PC-9 (cell line): ENCODE data around the gene RMI2. TPM values are rescaled to one million over a fixed set of nuclear protein-coding genes. Genes with fewer than 3 reads are reported as not detected.

ENCODE experiments used
- BruUV-seq: library from RNA; stranded (reverse); fragments of 400-500 nt; replicated peaks from 2 replicates; lab custom pipeline; 2021; lab: Mats Ljungman, UMichigan
- CTCF ChIA-PET: fragments of 300-600 bp; sonication (Branson Sonifier 250); formaldehyde crosslinking; loops from one replicate; lab custom pipeline; 2022; ENCODE audit warnings: antibody characterized with exemption; lab: Charles Lee
- POLR2A ChIA-PET: fragments of 300-600 bp; sonication (Branson Sonifier 250); formaldehyde crosslinking; loops from one replicate; lab custom pipeline; 2022; ENCODE audit warnings: antibody characterized with exemption; ENCODE audit not compliant: unreplicated experiment; lab: Charles Lee
- DNase-seq, 2 experiments: peaks; one replicate each; pipeline versions ENCODE4 v3.0.0 to v3.0.0-alpha.2; 2015 to 2022; ENCODE audit warnings: mixed read lengths in 1 of 2
- H2AFZ ChIP-seq: fragments of 200-600 bp; sonication (generic); 2 replicates; pipeline ENCODE4 v1.8.1; 2017; ENCODE audit warnings: antibody characterized with exemption
- H3F3A ChIP-seq: fragments of 200-600 bp; sonication (generic); 2 replicates; pipeline ENCODE4 v1.8.1; 2017; ENCODE audit warnings: antibody characterized with exemption, mild to moderate bottlenecking, low read depth; ENCODE audit not compliant: insufficient read depth
- H3K27ac ChIP-seq: fragments of 200-600 bp; sonication (generic); 2 replicates; pipeline ENCODE4 v1.6.1; 2016; ENCODE audit warnings: mixed run types
- H3K27me3 ChIP-seq: fragments of 200-600 bp; sonication (generic); 2 replicates; pipeline ENCODE4 v1.6.1; 2016; ENCODE audit warnings: low read depth, mixed run types; ENCODE audit not compliant: insufficient read depth
- H3K36me3 ChIP-seq: fragments of 200-600 bp; sonication (generic); 2 replicates; pipeline ENCODE4 v1.6.1; 2016; ENCODE audit warnings: low read depth, mixed run types
- H3K4me1 ChIP-seq: fragments of 200-600 bp; sonication (generic); replicated peaks from 2 replicates; pipeline ENCODE4 v1.6.1; 2016; ENCODE audit warnings: mixed run types; ENCODE audit not compliant: insufficient read depth
- H3K4me2 ChIP-seq: fragments of 200-600 bp; sonication (generic); 2 replicates; pipeline ENCODE4 v1.6.1; 2017; ENCODE audit warnings: mixed run types
- H3K4me3 ChIP-seq: fragments of 200-600 bp; sonication (generic); 2 replicates; pipeline ENCODE4 v1.6.1; 2016; ENCODE audit warnings: mixed run types
- H3K79me2 ChIP-seq: fragments of 200-600 bp; sonication (generic); 2 replicates; pipeline ENCODE4 v1.6.1; 2017; ENCODE audit warnings: low read depth, mixed run types
- H3K9me2 ChIP-seq: fragments of 200-600 bp; sonication (generic); 2 replicates; pipeline ENCODE4 v1.8.1; 2017; ENCODE audit warnings: mild to moderate bottlenecking; ENCODE audit not compliant: insufficient read depth
- H3K9me3 ChIP-seq: fragments of 200-600 bp; sonication (generic); 2 replicates; pipeline ENCODE4 v1.8.1; 2016; ENCODE audit warnings: low read depth; ENCODE audit not compliant: insufficient read depth
- H4K20me1 ChIP-seq: fragments of 200-600 bp; sonication (generic); 2 replicates; pipeline ENCODE4 v1.8.1; 2017; ENCODE audit not compliant: insufficient read depth
- CTCF ChIP-seq: fragments of 200-600 bp; sonication (generic); conservative IDR thresholded peaks from 2 replicates; pipeline ENCODE4 v1.6.1; 2017; ENCODE audit warnings: mixed run types, antibody characterized with exemption, mild to moderate bottlenecking, moderate library complexity
- EZH2 ChIP-seq: fragments of 200-600 bp; sonication (generic); IDR thresholded peaks from 2 replicates; pipeline ENCODE4 v1.8.0; 2017; ENCODE audit warnings: antibody characterized with exemption, low read depth
- intact Hi-C: fragments of 100-400 bp; cut with micrococcal nuclease; formaldehyde crosslinking; loops from one replicate; pipeline ENCODE4 v1.10.0; 2022; ENCODE audit not compliant: unreplicated experiment
- total RNA-seq: library from RNA; stranded (reverse); gene quantifications from 2 replicates; pipeline ENCODE4 v1.2.3, GENCODE V29; 2021

Gene RMI2
- total RNA-seq, 1 experiment from 2014 or later: 38.0 TPM

- Histone ChIP-seq H3K9me3 (no peaks in the 10 kb centered on the region), H3K27ac (no peak overlapping the region), H3F3A (peaks cover 23% of the 10 kb centered on the region; the same call in 1 of the 2 replicates), H3K4me1 (peaks cover 22% of the 10 kb centered on the region), H3K4me3 (peak overlapping the region; percentile 21; the same call in 1 of the 2 replicates), H3K9me2 (no peaks in the 10 kb centered on the region), H3K79me2 (no peaks in the 10 kb centered on the region), H3K36me3 (no peaks in the 10 kb centered on the region), H4K20me1 (no peaks in the 10 kb centered on the region), H3K4me2 (peak overlapping the region; percentile 66), H3K27me3 (no peaks in the 10 kb centered on the region), H2AFZ (no peak overlapping the region)
- no peak for DNase-seq
- no peak for TF ChIP-seq EZH2
- ChIA-PET CTCF (no interaction called here), POLR2A (no interaction called here)
- BruUV-seq: no TSS peak
- intact Hi-C loops: loop anchor here (5.0 kb wide), 1 partner anchor 72 kb away; the partner anchor contains the start of gene SOCS1
Observed at GRCh38 chr16:11329071-11329491, 16.2 kb upstream of the RMI2 start.

GRCh38 chr16:11329891-11330290 lies 15.4 kb upstream of the RMI2 start:
- Histone ChIP-seq H3K27ac (no peak overlapping the region), H4K20me1 (no peaks in the 10 kb centered on the region), H3K4me2 (no peak overlapping the region), H3K27me3 (no peaks in the 10 kb centered on the region), H3K79me2 (no peaks in the 10 kb centered on the region), H3K9me2 (no peaks in the 10 kb centered on the region), H3K36me3 (no peaks in the 10 kb centered on the region), H2AFZ (no peak overlapping the region), H3F3A (peaks cover 27% of the 10 kb centered on the region; the same call in 1 of the 2 replicates), H3K4me3 (no peak overlapping the region), H3K9me3 (no peaks in the 10 kb centered on the region), H3K4me1 (peaks cover 22% of the 10 kb centered on the region)
- DNase-seq: no peak
- intact Hi-C loops: loop anchor here (5.0 kb wide), 1 partner anchor 73 kb away; the partner anchor contains the start of gene SOCS1
- TF ChIP-seq EZH2 (no peak), CTCF (no peak)
- BruUV-seq: no TSS peak
- ChIA-PET CTCF (interaction anchor here (0.6 kb wide), 1 partner anchor 1985 kb away, joined by 3 read pairs; no protein-coding TSS in a partner anchor), POLR2A (no interaction called here)

GRCh38 chr16:11330526-11331237 lies 14.6 kb upstream of the RMI2 start:
- peaks cover 22% of the 10 kb centered on the region for H3K4me1 ChIP-seq
- no peaks in the 10 kb centered on the region for H3K36me3 ChIP-seq
- no TSS peak for BruUV-seq
- no peaks in the 10 kb centered on the region for H4K20me1 ChIP-seq
- no peak overlapping the region for H3K27ac ChIP-seq
- TF ChIP-seq CTCF (no peak), EZH2 (no peak)
- POLR2A ChIA-PET: no interaction called here
- no peak for DNase-seq
- CTCF ChIA-PET: interaction anchor here (0.6 kb wide), 1 partner anchor 1984 kb away, joined by 3 read pairs; no protein-coding TSS in a partner anchor
- no peaks in the 10 kb centered on the region for H3K9me2 ChIP-seq
- intact Hi-C loops: no loop called here
- H3K4me3 ChIP-seq: no peak overlapping the region
- no peaks in the 10 kb centered on the region for H3K27me3 ChIP-seq
- no peak overlapping the region for H2AFZ ChIP-seq
- H3K9me3 ChIP-seq: no peaks in the 10 kb centered on the region
- H3F3A ChIP-seq: peaks cover 27% of the 10 kb centered on the region; the same call in 1 of the 2 replicates
- no peaks in the 10 kb centered on the region for H3K79me2 ChIP-seq
- no peak overlapping the region for H3K4me2 ChIP-seq
